HG02884 (cell line): ENCODE data around the gene OVCA2.

Experiments
- ATAC-seq: cut with Tn5 transposase; IDR thresholded peaks from one replicate; pipeline ENCODE4 v1.9.1; 2021; ENCODE audit warnings: mild to moderate bottlenecking, moderate library complexity; ENCODE audit not compliant: unreplicated experiment

The OVCA2 gene

GRCh38 chr17:2051933-2052559 is 10.2 kb downstream of the OVCA2 start:
- no peak for ATAC-seq

GRCh38 chr17:2053380-2054261 is 11.8 kb downstream of the OVCA2 start:
- no peak for ATAC-seq

GRCh38 chr17:2054262-2054511 is 12.4 kb downstream of the OVCA2 start:
- no peak for ATAC-seq

GRCh38 chr17:2054512-2055291 is 12.9 kb downstream of the OVCA2 start, which contains the start of gene HIC1:
Gene HIC1, plus strand, starts transcription at chr17:2055103. Its CDS starts 1,588 bp downstream, at chr17:2056691.
- peak; percentile 32 for ATAC-seq

GRCh38 chr17:2055292-2056205 is 13.7 kb downstream of the OVCA2 start:
- no peak for ATAC-seq

GRCh38 chr17:2056206-2057174 is 14.7 kb downstream of the OVCA2 start:
- no peak for ATAC-seq

- no peak for ATAC-seq
Observed at GRCh38 chr17:2057175-2057759, 15.4 kb downstream of the OVCA2 start.

GRCh38 chr17:2057760-2058585 is 16.2 kb downstream of the OVCA2 start:
- ATAC-seq: no peak

GRCh38 chr17:2058586-2059546 is 17.0 kb downstream of the OVCA2 start:
- ATAC-seq: no peak

- no peak for ATAC-seq
Observed at GRCh38 chr17:2059547-2060384, 17.9 kb downstream of the OVCA2 start.

GRCh38 chr17:2060385-2060658 is 18.5 kb downstream of the OVCA2 start:
- no peak for ATAC-seq

GRCh38 chr17:2060681-2061440 is 19.0 kb downstream of the OVCA2 start:
- no peak for ATAC-seq

- ATAC-seq: no peak
Observed at GRCh38 chr17:2061441-2061958, 19.7 kb downstream of the OVCA2 start.

- no peak for ATAC-seq
Observed at GRCh38 chr17:2062571-2063183, 20.9 kb downstream of the OVCA2 start.
